Measurements from ENCODE around the gene FABP1. TPM values are rescaled to one million over a fixed set of nuclear protein-coding genes. Genes with fewer than 3 reads are reported as not detected.

The FABP1 gene
- total and polyA plus RNA-seq, 2 of the 4 experiments (the other 2 are of a cell fraction): not detected

GRCh38 chr2:88113069-88113468 lies 14.8 kb downstream of the FABP1 start:
- BruUV-seq (replicated peaks): no TSS peak
- CTCF ChIA-PET: no interaction called here
- in situ Hi-C loops (cut with MboI; ENCODE audit: low sequenced_read_pairs): no loop called here

More at GRCh38 chr2:88113069-88113468, 14.8 kb downstream of the FABP1 start:
- no peak overlapping the region for H3K18ac ChIP-seq (ENCODE audit: low read depth, low read length)
- dilution Hi-C loops (cut with HindIII; ENCODE audit: low sequenced_read_pairs, unreplicated experiment): no loop called here
- no peak for DNase-seq
- H3K56ac ChIP-seq (ENCODE audit: extremely low read depth, insufficient read depth, low read length): no peak overlapping the region
- H2AFZ ChIP-seq (replicated peaks; ENCODE audit: low read length, poor library complexity): no peak overlapping the region
- no peak overlapping the region for H2BK120ac ChIP-seq (ENCODE audit: low read depth, low read length)
- no peak overlapping the region for H3K9ac ChIP-seq (ENCODE audit: low read depth, low read length)
- no peaks in the 10 kb centered on the region for H3K9me3 ChIP-seq (ENCODE audit: control insufficient read depth, insufficient read depth, low read length)
- H3K27ac ChIP-seq (ENCODE audit: insufficient read depth, low read length): no peak overlapping the region
- ATAC-seq (ENCODE audit: low read depth): no peak
- no peak overlapping the region for H2AK5ac ChIP-seq (ENCODE audit: low read depth, low read length)
- H2BK5ac ChIP-seq (ENCODE audit: low read depth, low read length, poor library complexity, severe bottlenecking): no peak overlapping the region
- H3K4me3 ChIP-seq (ENCODE audit: insufficient read depth, low read depth, low read length): no peak overlapping the region
- no peak overlapping the region for H3K14ac ChIP-seq (replicated peaks; ENCODE audit: low read depth, low read length)
- no peaks in the 10 kb centered on the region for H3K9me1 ChIP-seq (ENCODE audit: insufficient read depth, low read length)
- H2BK15ac ChIP-seq (ENCODE audit: low read depth, low read length): no peak overlapping the region
- H3K36me3 ChIP-seq (ENCODE audit: control insufficient read depth, insufficient read depth, low read length): no peaks in the 10 kb centered on the region
- intact Hi-C loops (cut with micrococcal nuclease): no loop called here
- no peaks in the 10 kb centered on the region for H3K4me1 ChIP-seq (ENCODE audit: control insufficient read depth, insufficient read depth, low read length)
- H3K79me1 ChIP-seq (ENCODE audit: low read depth in 1 of 2, low read length in 2 of 2): no peaks in the 10 kb centered on the region
- no peak overlapping the region for H4K91ac ChIP-seq (ENCODE audit: insufficient read depth, low read depth, low read length)
- no peak overlapping the region for H4K5ac ChIP-seq (ENCODE audit: low read depth, low read length)
- POLR2A ChIA-PET (ENCODE audit: unreplicated experiment): no interaction called here
- H4K8ac ChIP-seq (ENCODE audit: low read depth in 2 of 2, low read length in 2 of 2): no peak overlapping the region
- H4K20me1 ChIP-seq (ENCODE audit: insufficient read depth, low read length): no peaks in the 10 kb centered on the region
- H3K4ac ChIP-seq (ENCODE audit: low read depth, low read length): no peak overlapping the region
- no peak overlapping the region for H3K23ac ChIP-seq (ENCODE audit: low read depth, low read length)
- TF ChIP-seq RAD21 (IDR thresholded peaks at IDR 0.05; ENCODE audit: low read length) (no peak), MAZ (IDR thresholded peaks at IDR 0.05; ENCODE audit: borderline replicate concordance, low read depth, low read length) (no peak), FOS (IDR thresholded peaks at IDR 0.05; ENCODE audit: low read depth, low read length) (no peak), SMC3 (IDR thresholded peaks at IDR 0.05; ENCODE audit: low read depth, low read length) (no peak), POLR2A (IDR thresholded peaks at IDR 0.05; ENCODE audit: low read depth, low read length) (no peak), BHLHE40 (IDR thresholded peaks at IDR 0.05; ENCODE audit: low read depth, low read length) (no peak), NFE2L2 (IDR thresholded peaks at IDR 0.05; ENCODE audit: low read depth, low read length) (no peak)
- peaks cover 2% of the 10 kb centered on the region for H3K27me3 ChIP-seq (ENCODE audit: control insufficient read depth, insufficient read depth, low read length)
- no peak overlapping the region for H3K4me2 ChIP-seq (ENCODE audit: low read depth, low read length)
- H2BK20ac ChIP-seq (ENCODE audit: low read depth, low read length): no peak overlapping the region
- no peak overlapping the region for H2AK9ac ChIP-seq (replicated peaks; ENCODE audit: low read depth, low read length, poor library complexity)
- WGBS, 2 experiments (ENCODE audit: extremely low coverage in 2 of 2, insufficient read length in 1 of 2): no CpG with 5 or more reads among the region's 2 CpGs

All from IMR-90 (cell line).